ENCODE data around the gene COL25A1.
A peak's percentile ranks its signal among the peaks of the same experiment; 100 is the strongest.
"Not testable (repeated sequence)": the region's sequence is repeated elsewhere in the genome, so short reads cannot be mapped to it uniquely, and the experiment has no call there.

The COL25A1 gene

GRCh38 chr4:109053257-109053656 lies 249.2 kb downstream of the COL25A1 start:
- DNase-seq (ENCODE audit: low read depth, low spot score), result no peak

DNA sequence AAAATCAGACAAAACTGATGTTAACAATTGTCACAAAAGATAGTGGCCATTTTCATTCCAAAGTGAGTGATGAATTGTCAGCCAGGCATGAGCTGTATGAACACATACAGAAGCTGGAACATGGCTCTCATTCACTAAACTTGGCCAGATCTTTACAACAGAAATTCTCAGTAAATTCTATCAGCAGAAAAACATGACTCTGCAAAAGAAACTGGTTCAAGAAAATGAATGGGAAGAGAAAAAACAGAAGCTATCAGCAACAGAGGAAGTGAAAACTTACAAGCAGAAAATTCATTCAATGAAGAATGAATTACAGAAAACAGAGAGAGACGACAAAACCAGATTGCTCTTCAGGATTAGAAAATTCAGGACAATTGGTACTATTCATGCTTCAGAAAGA lies 249.6 kb downstream of the COL25A1 start:
- no peak for DNase-seq (ENCODE audit: low read depth, low spot score)

- DNase-seq (ENCODE audit: low read depth, low spot score), result no peak
Observed at GRCh38 chr4:109051054-109051453, 251.4 kb downstream of the COL25A1 start.

DNA sequence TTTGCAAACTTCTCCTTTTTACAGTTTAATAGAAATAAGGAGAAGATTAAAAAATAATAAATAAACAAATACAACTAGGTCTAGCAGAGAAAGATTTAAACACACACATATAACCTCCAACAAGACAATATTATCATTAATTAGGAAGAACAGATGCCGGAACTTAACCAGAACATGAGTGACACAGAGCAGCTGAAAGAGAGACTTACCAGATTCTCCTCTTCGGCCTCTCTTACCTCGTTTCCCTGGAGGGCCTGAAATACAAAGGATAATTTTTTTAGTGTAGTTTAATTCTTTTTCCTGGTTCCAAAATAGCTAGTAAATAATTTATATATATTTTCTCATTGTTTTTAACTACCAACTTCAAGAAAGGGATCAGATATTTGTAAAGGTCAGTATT lies 252.5 kb downstream of the COL25A1 start:
- DNase-seq (ENCODE audit: low read depth, low spot score), result no peak

DNA sequence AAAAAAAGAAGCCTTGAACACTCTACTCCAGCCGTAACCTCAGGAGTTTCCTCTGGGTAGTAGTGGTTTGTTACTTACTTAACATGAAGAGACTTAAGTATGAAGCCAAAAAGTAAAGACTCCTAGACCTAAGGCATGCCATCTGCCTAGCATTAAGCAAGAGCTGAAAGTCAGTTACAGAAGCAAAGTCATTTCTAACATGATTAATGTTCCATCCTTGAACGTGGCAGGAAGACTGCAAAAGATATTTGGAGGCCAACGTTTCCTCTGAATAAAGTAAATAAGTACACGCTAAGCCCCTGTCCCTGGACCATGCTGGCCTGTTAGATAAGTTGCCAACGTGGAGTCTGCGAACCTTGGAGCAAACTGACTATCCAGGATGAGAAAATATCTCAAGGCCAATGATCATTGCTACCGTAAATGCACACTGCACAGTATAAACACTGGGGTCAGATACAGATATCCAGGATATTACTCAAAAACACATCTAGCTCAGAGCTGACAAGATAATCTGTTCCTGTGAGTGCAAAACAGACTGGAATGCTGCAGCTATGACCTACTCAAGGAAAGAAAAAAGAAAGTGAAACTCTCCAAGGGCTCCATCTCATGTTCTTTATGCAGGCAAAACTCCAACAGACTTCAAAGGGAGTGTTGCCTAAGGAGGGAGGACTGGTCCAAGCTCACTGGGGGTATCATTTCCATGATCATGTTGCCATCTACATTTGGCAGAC lies 255.8 kb downstream of the COL25A1 start:
- DNase-seq (ENCODE audit: low read depth, low spot score), result no peak

DNA sequence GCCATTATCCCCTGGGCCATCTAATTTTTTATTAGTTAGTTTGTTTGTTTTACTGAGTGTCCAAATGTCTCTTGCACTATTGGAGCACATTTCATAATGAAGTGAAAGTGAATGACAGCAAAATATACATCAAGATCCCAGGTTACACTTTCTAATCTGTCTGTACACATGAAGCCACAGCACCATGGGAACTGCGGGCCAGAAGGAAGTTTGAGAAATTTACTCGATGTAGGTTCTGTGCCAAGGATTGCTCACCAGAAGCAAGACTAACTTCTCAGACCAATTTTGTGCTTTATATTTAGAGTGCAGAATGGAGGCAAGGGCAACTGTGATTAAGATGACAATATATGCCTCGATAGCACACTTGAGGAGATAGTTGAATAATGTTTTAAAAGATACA lies 258.0 kb downstream of the COL25A1 start:
- DNase-seq (ENCODE audit: low read depth, low spot score), result no peak

DNA sequence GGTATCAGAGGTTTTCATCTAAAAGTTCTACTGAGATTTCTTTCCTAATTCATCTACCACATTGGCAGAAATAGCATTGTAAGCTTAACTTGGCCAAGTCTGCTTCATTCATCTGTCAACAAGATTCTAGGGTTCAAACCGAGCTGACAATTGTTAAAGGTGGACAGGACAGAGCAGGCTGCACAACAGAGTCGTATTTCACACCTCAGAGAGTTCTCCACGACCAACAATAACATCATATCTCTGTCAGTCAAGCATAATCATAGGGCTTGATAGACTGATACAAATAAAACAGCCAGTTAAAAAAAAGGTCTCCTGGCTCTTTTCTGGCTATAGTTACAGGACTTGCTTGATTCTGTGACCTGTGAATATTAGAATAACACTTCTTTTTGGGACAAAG lies 259.2 kb downstream of the COL25A1 start:
- DNase-seq (ENCODE audit: low read depth, low spot score), result no peak

DNA sequence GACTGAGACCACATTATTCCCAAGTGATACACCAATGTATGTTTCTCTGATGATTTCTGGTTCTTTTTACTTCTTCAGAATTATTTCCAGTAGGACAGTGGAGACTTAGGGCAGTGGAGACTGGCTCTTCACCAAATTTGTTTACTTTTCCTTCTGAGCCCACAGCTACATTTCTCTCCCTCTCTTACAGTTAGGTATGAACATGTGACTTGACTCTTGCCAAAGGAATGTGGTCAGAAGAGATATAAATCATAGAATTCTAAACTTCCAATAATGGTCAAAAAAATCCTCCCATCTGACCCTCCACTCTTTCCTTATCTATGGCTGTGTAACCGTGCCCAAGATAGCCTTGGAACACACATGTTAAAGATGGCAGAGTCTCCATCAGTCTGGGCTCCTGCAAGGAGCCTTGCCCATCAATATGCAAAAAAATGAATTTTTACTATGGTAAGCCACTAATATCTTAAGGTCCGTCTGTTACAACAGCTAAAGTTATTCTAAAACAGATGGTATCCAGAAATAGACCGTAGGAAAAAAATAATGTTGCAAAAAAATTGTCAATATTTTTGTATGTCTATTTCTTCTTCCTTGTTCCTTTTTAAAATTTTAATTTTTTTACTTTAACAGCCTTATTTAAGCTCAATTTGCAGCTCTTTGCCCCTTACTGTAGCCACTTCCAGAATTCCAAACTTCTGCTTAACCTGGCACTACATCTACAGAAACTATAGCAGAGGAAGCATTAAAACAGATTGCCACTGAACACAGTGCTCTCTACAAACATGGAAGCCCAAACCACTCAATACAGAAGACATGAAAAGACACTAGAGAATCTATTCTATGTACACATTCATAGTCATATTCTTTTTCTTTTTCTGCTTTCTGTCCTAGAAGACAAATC lies 260.7 kb downstream of the COL25A1 start:
- no peak for DNase-seq (ENCODE audit: low read depth, low spot score)

GRCh38 chr4:109040441-109040840 lies 262.0 kb downstream of the COL25A1 start:
- no peak for DNase-seq (ENCODE audit: low read depth, low spot score)

GRCh38 chr4:109037026-109037425 lies 265.4 kb downstream of the COL25A1 start:
- DNase-seq (ENCODE audit: low read depth, low spot score), result no peak

GRCh38 chr4:109033993-109034392 lies 268.5 kb downstream of the COL25A1 start:
- DNase-seq (ENCODE audit: low read depth, low spot score), result no peak

DNA sequence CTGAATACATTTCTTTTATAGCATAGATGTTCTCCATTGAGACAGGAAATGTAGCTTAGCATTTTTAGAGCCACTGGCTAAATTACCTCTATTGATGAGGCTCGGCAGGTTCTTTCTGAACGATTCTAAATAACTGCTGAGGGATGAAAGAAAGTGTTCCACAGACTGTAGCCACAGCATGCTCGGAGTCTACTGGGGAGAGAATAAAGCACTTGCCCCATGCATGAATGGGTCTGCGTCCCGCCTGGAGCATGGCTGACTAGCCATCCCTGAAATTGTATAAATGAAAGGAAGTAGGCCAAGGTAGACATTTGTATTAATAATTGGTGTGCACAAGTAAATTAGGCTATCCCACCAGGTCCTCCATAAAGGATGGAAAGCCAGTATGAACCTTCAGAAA lies 269.8 kb downstream of the COL25A1 start:
- DNase-seq (ENCODE audit: low read depth, low spot score), result no peak

DNA sequence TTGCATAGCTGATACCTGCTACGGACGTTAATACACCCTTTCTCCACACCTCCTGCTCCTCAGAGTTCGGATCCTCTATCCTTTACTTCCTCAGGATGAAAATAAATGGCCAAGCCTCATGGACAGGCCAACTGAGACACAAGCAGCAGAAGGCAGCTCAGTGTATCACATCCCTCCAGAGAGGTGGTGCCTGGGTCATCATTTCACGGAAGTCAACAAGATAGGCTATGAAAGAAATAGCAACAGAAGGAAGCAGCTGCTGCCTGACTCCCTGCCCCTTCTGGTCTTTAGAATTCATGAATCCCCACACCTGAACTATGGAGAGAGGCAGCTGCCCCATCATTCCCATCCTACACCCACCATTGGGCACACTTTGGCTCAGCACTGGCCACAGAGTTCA lies 272.5 kb downstream of the COL25A1 start:
- no peak for DNase-seq (ENCODE audit: low read depth, low spot score)

DNA sequence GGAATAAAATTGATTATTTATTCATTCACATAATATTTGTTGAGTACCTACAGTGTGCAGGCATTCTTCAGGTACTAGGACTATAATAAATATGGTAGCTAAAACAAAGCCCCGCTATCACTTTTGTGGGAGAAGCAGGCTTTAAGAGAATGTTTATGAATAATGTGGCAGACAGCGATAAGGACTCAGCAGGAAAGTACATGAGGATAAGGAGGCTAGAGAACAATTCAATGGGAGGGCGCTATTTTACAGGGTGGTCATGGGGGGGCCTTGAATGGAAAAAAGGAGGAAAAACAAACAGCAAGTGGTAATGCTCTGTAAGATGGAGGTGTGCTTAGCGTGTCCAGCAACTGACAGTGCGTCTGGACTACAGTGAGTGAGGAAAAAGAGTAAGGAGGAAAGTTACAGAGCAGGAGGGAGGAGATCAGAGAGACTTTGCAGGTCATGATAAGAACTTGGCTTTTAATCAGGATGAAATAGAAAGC lies 275.4 kb downstream of the COL25A1 start:
- no peak for DNase-seq (ENCODE audit: low read depth, low spot score)

DNA sequence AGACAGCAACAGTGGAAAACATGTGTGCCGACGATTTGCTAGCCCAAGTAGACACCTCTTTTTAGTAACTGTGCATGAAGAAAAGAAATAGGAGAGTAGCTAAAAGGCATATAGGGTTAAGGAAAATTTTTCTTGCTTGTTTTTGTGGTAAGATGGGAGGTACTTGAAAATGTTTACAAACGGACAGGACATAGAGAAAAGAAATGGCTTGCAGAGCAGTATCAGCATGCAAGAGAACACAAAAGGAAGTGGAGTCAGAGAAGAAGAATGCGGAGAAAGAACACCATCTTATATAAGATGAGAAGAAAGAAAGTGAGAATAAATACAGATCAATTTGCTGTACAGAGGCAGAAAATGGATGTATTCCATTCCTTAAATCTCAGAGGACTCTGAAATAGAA lies 275.9 kb downstream of the COL25A1 start:
- DNase-seq (ENCODE audit: low read depth, low spot score), result peak; percentile 37

DNA sequence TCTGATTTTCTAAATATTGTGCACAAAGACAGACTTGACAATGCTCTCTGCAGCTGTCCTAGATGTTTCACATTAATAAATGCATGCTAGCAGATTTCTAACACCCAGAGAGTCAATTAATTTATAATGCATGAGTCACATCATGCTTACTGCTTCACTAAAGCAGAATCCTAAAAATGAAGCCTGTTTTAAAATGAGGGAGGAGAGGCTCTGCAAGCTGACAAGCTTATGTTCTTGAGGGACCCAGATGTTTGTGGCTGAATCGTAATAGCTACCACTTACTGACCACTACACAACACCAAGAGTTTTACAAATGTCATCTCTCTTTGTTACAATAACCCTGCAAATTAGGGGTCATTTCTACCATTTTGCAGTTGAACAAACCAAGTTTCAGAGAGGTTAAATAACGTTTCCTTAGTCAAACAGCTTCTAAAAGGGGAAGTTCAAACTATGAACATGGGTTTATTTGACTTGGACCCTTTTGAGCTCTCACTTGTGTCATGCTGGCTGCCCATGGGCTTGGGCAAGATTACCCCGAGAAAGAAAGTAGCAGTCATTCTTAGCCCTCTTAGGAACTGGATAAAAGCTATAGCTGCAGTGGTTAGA lies 276.9 kb downstream of the COL25A1 start:
- DNase-seq (ENCODE audit: low read depth, low spot score), result no peak

DNA sequence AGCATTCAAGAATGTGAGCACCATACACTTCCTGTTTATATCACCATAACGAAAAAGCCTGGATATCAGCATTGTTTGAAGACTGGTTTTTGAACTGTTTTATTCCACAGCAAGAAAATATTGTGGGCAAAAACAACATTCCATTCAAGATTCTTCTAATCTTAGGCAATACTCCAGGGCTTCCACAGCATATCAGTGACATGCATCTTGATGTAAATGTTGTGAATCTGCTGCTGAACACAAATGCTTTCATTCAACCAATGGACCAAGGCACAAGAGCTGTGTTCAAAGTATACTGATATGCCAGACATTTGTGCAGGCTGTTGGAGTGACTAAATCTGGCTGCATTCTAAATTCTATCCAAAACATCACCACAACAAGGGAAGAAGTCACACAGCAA lies 279.5 kb downstream of the COL25A1 start:
- no peak for DNase-seq (ENCODE audit: low read depth, low spot score)

DNA sequence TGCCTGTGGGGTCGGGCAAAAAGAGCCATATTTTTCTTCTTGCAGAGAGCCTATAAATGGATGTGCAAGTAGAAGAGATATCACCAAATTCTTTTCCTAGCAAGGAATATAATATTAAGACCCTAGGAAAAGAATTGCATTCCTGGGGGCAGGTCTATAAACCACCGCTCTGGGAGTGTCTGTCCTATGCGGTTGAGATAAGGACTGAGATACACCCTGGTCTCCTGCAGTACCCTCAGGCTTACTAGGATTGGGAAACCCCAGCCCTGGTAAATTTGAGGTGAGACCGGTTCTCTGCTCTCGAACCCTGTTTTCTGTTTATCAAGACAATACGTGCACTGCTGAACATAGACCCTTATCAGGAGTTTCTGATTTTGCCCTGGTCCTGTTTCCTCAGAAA lies 280.8 kb downstream of the COL25A1 start:
- DNase-seq (ENCODE audit: low read depth, low spot score), result not testable (repeated sequence)

DNA sequence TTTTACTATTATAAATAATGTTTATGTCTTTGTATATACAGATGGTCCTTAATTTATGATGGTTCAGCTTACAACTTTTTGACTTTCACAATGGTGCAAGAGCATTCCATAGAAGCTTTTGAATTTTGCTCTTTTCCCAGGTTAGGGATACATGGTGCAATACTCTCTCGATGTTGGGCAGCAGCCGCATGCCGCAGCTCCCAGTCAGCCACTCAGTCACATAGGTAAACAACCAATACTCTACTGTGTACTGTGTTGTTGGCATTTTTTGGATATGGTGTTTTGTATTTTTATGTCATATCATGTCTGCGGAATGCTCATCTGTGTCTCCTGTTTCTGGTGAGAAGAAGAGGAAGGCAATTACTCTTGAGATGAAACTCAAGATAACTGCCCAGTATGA lies 281.6 kb downstream of the COL25A1 start:
- DNase-seq (ENCODE audit: low read depth, low spot score), result no peak

DNA sequence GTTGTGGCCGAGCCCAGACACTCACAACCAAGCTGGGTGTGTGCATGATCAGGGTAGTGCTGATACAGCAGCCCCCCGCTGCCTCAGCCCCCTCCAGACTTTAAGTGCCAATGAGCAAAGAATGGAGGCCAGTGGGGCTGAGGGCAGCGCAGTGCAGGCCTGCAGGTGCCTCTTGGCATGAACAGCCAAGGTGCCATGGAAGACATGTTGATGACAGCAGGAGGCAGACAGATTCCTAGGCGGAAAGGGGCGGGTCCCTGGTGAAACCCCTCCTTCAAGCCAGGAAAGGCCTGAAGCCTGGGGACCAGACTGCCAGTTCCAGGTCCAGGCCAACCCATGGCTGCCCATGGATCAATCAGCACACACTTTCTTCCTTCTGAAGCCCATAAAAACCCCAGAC lies 286.3 kb downstream of the COL25A1 start:
- DNase-seq (ENCODE audit: low read depth, low spot score), result no peak

DNA sequence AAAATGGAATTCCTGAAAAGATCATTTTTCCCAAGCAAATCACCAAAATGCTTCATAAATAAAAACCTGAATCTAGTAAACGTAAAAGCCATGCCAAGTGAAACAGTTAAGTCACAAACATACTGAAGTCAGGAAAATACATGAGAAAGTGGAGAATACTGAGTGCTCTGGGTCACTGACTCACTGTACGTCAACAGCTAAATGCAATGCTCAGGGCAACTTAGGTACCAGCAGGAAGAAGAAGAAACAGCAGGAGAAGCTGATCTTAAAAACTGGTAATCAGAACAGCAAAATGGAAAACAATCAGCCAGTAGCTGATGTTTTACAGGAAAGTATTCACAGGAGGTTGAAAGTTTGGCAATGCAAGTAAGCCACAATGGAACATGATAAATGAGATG lies 287.0 kb downstream of the COL25A1 start:
- DNase-seq (ENCODE audit: low read depth, low spot score), result peak; percentile 70

- DNase-seq (ENCODE audit: low read depth, low spot score), result no peak
Observed at GRCh38 chr4:109014593-109015412, 287.7 kb downstream of the COL25A1 start.
